Motor neuron (in vitro differentiated cells): ENCODE data around the gene PLCB1. TPM values are rescaled to one million over a fixed set of nuclear protein-coding genes. Genes with fewer than 3 reads are reported as not detected.
A peak's percentile ranks its signal among the peaks of the same experiment; 100 is the strongest.

Experiments used
- ATAC-seq, 8 experiments: fragments of 200-7000 bp; cut with Tn5 transposase; replicated peaks in 6 of 8; 2 replicates each; pipeline ENCODE4 v1.8.0; 2021; ENCODE audit warnings: mild to moderate bottlenecking in 8 of 8, moderate library complexity in 8 of 8
- H3K27ac ChIP-seq, 2 donors: fragments of 250-450 bp; sonication (Bioruptor Pico); 2 replicates each; pipeline ENCODE4 v1.9.0; 2021; ENCODE audit warnings: antibody characterized with exemption in 2 of 2, mild to moderate bottlenecking in 2 of 2, moderate library complexity in 1 of 2
- H3K4me1 ChIP-seq, 2 donors: fragments of 250-450 bp; sonication (Bioruptor Pico); replicated peaks in 1 of 2; 2 replicates each; pipeline ENCODE4 v1.6.1; 2021; ENCODE audit warnings: antibody characterized with exemption in 2 of 2, mild to moderate bottlenecking in 2 of 2, moderate library complexity in 1 of 2
- H3K4me3 ChIP-seq, 5 donors: fragments of 250-450 bp; sonication (Bioruptor Pico); 2 replicates each; pipeline ENCODE4 v1.9.0; 2021; ENCODE audit warnings: antibody characterized with exemption in 5 of 5, mild to moderate bottlenecking in 5 of 5, moderate library complexity in 4 of 5
- WGBS, 10 experiments: fragments of 450-650 bp; shearing (Covaris generic); methylation state at CpG; one replicate each; pipeline ENCODE4 v1.0.0; 2022; 5-methylcytosine and 5-hydroxymethylcytosine counted together
- in situ Hi-C, 9 experiments: fragments of 400-800 bp; cut with MboI; loops; one replicate each; pipeline ENCODE4 v1.15.0; 2021; ENCODE audit warnings: low sequenced_read_pairs in 9 of 9, low pct_unique_long_range_greater_than_20kb in 2 of 9; ENCODE audit not compliant: unreplicated experiment in 9 of 9
- total RNA-seq, 8 experiments: library from RNA; unstranded; fragments of 300-600 nt; gene quantifications; 2 replicates each; pipeline versions ENCODE4 v1.2.3 to v1.2.4, GENCODE V29; 2022

The PLCB1 gene
- total RNA-seq, 8 experiments from 2014 or later: 7.7 to 65.5 (median 36.2) TPM

DNA sequence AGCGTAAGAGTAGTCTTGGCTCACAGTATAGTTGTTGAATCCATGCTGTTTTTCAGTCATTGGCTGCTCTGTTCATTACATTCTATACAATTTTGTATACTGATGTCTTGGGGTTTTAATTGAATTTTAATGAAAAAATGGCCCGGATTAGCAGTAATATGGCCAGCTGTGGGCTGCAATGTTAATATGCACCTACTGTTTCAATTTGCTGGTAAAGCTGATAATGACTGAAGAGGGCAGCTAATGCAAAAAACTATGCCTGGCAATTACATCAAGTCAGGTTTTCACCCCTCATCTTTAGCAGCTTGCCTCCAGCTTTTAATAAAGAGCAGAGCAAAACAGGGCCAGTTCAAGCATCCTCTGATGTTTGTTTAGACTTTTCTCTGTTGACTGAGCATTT is 394.5 kb downstream of the PLCB1 start:
- 80 to 100% (median 95%) methylated on average over 1 to 2 of the region's 2 CpGs; no CpG with 5 or more reads in 3 of the 10 experiments for WGBS, 10 experiments
- in situ Hi-C loops: no loop called here
- Histone ChIP-seq H3K27ac (no peak overlapping the region), H3K4me1 (peaks cover 18 to 31% of the 10 kb centered on the region in 2 donors), H3K4me3 (no peak overlapping the region)
- ATAC-seq: no peak

DNA sequence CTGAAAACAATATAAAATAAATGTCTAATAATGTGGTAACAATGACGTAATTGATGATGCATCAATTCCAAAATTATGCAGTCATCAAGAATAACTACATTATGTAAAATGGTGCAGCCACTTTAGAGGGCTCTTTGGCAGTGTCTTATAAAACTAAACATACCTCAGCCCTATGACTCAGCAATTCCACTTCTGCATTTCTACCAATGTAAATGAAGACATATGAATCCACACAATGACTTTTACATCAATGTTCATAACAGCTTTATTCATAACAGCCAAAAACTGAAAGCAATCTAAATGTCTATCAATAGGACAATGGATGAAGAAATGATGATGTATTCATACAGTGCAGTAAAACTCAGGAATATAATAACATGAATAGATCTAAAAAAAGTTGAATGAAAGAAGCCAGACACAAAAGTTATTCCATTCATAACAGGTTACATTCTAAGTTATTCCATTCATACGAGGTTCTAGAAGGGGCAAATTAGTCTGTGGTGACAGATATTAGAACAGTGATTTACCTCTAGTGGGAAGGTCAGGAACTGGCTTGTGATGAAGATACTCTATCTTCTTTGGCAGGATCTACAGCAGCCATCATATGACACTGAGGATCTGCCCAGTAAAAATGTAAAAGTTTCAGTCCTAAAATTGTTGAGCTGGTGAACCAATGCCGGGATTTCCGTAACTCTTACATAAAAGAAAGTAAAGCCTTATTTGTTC is 396.1 kb downstream of the PLCB1 start:
- peak; percentile 37 to 98 (median 60) for ATAC-seq
- Histone ChIP-seq H3K4me3 (no peak overlapping the region), H3K4me1 (peaks cover 13 to 24% of the 10 kb centered on the region in 2 donors), H3K27ac (no peak overlapping the region)
- in situ Hi-C loops: no loop called here
- WGBS, 10 experiments: 13 to 90% (median 77%) methylated on average over 2 to 4 of the region's 4 CpGs

DNA sequence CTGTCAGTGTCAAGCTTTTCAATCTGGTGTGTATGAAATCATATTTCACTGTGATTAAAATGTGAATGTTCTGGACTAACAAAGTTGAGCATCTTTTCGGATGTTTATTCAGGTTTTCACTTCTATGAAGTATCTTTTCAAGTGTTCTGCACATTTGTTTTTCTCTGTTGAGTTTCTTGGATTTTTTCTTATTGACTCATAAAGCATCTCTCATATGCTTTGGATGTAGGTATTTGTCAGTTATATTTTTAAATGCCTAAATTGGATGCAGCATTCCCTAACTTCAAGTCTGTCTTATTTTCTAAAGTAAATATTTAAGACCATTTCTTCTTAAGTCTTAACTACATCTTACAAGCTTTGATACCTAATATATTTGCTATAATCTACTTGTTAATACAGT is 398.0 kb downstream of the PLCB1 start:
- no peak overlapping the region for H3K4me3 ChIP-seq
- 38 to 100% (median 95%) methylated on average over 1 of the region's 1 CpG for WGBS, 10 experiments
- no peak overlapping the region for H3K27ac ChIP-seq
- peaks cover 5 to 17% of the 10 kb centered on the region in 2 donors for H3K4me1 ChIP-seq
- in situ Hi-C loops: no loop called here
- no peak for ATAC-seq

DNA sequence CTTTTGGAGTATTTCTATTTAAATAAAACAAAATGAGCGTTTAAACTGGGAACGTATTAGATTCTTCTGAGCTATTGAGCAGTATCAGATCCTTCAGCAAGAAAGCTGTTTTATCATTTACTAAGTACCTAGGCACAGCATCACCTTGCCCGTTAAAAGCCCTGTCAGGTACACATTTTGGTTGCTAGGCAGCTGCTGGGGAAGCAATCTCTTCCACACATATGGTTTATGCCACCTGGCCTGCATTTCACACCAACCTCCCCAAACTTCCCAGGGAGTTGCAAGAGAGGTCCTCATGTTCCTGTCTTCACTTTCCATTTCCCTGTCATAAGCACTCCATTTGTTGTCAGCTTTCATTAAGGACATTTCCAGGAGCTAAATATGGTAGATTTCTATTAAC is 400.1 kb downstream of the PLCB1 start:
- Histone ChIP-seq H3K4me1 (peaks cover 0 to 9% of the 10 kb centered on the region in 2 donors), H3K27ac (no peak overlapping the region), H3K4me3 (no peak overlapping the region)
- ATAC-seq: no peak
- in situ Hi-C loops: no loop called here
- WGBS, 10 experiments: 67 to 100% (median 81%) methylated on average over 1 to 3 of the region's 3 CpGs

DNA sequence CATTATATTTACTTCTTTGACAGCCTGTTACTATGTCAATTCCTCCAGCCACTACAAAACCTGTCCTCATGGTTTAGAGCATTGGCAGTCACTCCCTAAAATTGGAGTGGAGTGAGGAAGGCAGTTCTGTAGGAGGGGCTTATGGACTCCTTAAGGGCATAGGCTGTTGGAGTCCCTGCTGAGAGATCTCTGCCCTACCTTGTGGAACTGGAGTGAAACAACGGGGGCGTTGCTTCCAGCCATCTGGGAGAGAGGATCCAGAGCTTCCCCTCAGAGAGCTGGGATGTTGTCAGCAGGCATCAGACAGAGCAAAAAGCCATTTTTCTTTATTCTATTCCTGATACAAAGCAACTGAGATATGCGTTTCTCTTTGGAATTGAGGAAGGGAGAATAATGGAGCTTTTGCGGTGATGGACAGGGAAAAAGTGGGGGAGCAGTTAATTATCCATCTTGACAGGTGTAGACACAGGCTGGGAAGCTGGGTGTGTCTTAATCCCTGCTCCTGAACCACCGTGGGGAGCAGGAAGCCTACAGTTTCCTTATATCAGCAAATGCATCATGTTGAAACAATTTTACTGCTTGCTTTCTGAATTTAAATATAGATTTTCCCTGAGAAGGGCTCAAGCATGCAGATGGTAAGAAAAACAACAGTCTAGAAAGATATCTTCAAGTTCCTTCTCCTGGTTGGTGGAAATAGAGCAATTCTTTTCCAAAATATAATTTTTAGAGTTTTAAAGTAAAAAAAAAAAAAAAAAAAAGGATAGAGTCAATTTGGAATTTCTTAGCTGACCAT is 402.5 kb downstream of the PLCB1 start:
- in situ Hi-C loops: no loop called here
- 15 to 100% (median 58%) methylated on average over 2 to 5 of the region's 5 CpGs; no CpG with 5 or more reads in 1 of the 10 experiments for WGBS, 10 experiments
- no peak overlapping the region for H3K4me3 ChIP-seq

DNA sequence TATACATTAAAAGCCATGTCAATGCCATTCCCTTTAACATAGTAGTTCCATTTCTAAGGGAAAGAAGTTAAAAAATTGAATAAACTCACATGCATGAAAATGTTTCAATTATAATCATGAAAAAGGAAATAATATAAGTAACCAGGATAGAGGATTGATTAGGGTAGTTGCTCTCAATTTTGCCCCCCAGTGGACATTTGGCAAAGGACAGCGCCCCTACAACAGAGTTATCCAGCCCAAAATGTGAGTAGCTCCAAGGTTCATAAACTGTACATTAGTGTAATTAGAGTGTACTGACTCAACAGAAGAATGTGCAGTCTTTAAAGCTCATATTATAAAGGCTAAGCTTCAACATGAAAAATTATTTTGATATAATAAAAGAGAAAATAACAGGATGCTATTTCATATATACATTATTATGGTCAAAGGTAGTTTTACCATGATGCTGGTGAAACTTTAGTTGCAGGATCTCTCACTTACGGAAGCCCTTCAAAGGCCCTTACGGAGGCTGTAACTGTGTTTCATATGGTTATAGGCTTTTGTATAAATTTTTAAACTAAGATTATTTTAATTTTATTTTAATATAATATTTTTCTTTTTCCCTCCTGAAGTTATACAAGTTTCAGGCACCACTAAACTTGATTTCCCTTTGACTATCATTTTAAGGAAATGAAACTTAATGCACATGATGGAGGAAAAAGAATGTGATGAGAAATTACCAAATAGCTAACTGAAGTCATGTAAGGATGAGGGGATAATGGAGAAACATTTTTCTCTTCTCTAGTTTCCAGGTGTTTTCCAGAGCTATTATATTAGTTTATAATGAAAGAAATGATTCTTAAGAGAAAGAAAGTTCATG is 403.6 kb downstream of the PLCB1 start:
- WGBS, 10 experiments: 71 to 100% (median 93%) methylated on average over 2 to 3 of the region's 3 CpGs; no CpG with 5 or more reads in 1 of the 10 experiments
- peak in 1 of 8 experiments; percentile 29 for ATAC-seq

More for the DNA sequence above, 402.5 kb downstream of the PLCB1 start:
- H3K4me1 ChIP-seq: peaks cover 0 to 9% of the 10 kb centered on the region in 2 donors
- no peak overlapping the region for H3K27ac ChIP-seq
- ATAC-seq: peak in 7 of 8 experiments; percentile 23 to 64 (median 38)

DNA sequence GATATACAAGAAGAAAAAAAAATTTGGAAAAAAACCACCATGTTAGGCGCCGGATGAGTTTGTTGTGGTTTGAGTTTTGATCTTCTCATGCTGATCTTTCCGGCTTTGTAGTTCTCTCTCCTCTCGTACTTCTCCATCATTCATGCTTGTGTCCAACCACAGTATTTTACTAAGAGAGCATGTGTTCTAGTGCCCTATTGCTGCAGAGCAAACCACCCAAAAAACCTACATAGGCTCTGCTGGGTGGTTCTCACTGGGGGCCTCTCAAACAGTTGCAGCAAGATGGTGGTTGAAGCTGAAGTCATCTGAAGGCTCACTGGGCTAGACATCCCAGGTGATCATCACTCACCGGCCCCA is 404.2 kb downstream of the PLCB1 start:
- Histone ChIP-seq H3K4me1 (peaks cover 0 to 4% of the 10 kb centered on the region in 2 donors), H3K27ac (no peak overlapping the region), H3K4me3 (no peak overlapping the region)
- in situ Hi-C loops: no loop called here
- 78 to 100% (median 94%) methylated on average over 2 to 5 of the region's 5 CpGs; no CpG with 5 or more reads in 1 of the 10 experiments for WGBS, 10 experiments
- ATAC-seq: no peak

More for the DNA sequence above, 403.6 kb downstream of the PLCB1 start:
- H3K27ac ChIP-seq: no peak overlapping the region
- H3K4me1 ChIP-seq: peaks cover 0 to 9% of the 10 kb centered on the region in 2 donors
- H3K4me3 ChIP-seq: no peak overlapping the region
- in situ Hi-C loops: no loop called here

DNA sequence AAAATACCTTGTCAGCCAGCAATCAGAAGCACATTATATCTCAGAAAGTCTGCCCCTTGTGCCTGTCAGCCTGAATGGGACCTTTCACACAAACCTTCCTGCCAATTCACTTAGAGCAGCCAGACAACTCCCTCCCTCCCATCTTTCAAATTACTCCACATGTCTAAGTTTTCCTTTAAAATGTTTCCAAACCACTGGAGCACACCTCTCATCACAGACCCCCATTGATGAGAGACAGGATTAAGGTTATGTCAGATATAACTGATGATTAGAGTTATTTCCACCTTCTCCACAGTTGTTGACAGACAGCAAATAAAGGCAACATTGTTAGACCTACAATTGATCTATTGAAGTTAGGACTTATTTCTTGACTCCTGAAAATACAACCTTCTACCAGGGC is 408.4 kb downstream of the PLCB1 start:
- Histone ChIP-seq H3K4me3 (no peak overlapping the region), H3K4me1 (no peaks in the 10 kb centered on the region), H3K27ac (no peak overlapping the region)
- in situ Hi-C loops: no loop called here
- no peak for ATAC-seq

DNA sequence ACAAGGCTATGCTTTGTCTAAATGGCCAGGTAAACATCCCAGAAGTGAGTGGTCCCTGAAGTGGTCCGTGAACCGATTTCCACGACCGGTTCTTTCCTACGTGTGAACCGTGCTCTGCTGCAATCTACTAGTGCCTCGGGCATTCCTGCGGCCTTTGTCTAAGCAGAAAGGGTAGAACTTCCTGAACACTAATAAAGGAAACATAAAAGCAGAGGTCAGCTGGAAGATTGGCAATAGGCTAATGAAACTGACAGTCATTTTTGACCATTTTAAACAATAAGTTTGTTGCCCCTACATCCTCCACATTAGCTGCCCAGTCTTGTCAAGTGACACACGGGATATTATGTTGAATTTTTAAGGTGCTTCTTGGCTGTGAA is 410.0 kb downstream of the PLCB1 start:
- no peak overlapping the region for H3K27ac ChIP-seq
- no peaks in the 10 kb centered on the region for H3K4me1 ChIP-seq
- ATAC-seq: no peak
- H3K4me3 ChIP-seq: no peak overlapping the region
- in situ Hi-C loops: no loop called here
- 82 to 100% (median 95%) methylated on average over 1 to 6 of the region's 9 CpGs; no CpG with 5 or more reads in 2 of the 10 experiments for WGBS, 10 experiments

DNA sequence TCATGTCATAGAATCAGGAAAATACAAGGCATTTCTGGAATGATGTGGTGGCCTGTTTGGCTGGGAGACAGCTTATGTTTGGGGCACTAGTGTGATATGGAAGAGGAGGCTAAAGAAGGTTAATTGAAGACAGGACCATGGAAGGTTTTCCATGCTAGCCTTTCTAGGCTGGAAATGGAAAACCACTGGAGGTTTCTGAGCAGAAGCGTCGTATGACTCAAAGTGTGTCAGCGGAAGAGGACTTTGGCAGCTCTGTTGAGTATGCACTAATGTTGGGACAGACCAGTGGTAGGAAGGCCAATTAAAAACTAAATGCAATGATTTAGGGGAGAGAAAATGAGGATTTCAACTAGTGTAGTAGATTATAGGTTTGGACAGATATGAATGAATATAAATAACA is 413.1 kb downstream of the PLCB1 start:
- in situ Hi-C loops: no loop called here
- peak in 1 of 8 experiments; percentile 22 for ATAC-seq
- Histone ChIP-seq H3K4me3 (no peak overlapping the region), H3K27ac (no peak overlapping the region), H3K4me1 (no peaks in the 10 kb centered on the region)
- WGBS, 10 experiments: 7 to 100% (median 100%) methylated on average over 1 to 3 of the region's 3 CpGs; no CpG with 5 or more reads in 1 of the 10 experiments

DNA sequence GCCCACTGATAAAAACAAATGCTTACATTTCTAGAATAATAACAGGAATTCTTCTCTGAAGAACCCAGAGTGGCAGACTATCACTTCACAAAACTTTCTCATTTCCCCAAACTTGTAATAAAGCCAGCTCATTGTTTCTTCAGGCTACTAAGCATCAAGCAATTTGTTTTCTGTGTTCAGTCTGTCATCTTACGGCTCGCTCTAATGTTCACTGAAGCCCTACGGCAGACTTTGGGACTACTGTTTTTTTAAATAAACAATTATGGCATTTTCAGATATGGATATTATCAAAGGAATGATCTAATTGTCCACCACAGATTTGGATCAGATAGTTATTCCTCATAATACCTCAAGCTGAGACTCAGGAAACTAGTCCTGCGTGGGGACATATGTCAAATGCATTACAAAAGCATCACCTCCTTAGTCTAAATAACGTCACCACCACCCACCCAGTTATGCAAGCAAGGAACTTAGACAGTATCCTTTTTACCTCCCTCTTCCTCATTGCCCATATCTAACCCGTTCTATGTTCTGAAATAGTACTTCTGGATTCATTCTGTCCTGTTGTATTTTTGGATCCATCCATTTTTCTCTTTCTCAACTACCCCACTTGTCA is 415.1 kb downstream of the PLCB1 start:
- Histone ChIP-seq H3K27ac (no peak overlapping the region), H3K4me3 (no peak overlapping the region), H3K4me1 (no peaks in the 10 kb centered on the region)
- WGBS, 10 experiments: 68 to 89% (median 77%) methylated on average over 1 to 6 of the region's 6 CpGs
- in situ Hi-C loops: no loop called here
- no peak for ATAC-seq

DNA sequence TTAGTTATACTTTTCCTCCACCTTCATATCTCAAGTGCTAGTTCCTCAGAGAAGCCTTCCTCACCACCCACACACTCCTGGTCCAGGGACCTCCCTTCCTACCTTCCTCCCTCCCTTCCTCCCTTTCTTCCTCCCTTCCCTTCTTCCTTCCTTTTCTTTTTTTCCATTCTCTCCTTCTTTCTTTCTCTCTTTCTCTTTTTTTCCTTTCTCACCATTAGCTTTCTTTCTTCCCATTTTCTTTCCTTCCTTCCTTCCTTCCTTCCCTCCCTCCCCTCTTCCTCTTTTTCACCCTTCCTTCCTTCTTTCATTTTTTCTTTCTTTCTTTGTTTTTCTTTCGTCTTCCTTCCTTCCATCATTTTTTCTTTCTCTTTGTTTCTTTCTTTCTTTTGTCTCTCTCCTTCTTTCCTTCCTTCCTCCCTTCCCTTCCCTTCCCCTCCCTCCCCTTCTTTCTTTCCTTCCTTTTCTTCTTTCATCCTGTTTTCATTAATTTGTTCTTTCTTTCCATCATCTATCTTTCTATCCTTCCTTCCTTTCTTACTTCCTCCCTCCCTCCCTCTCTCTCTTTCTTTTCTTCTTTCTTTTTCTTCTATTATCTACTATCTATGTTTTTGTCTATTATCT is 416.0 kb downstream of the PLCB1 start:
- in situ Hi-C loops: no loop called here
- Histone ChIP-seq H3K27ac (no peak overlapping the region), H3K4me3 (no peak overlapping the region), H3K4me1 (no peaks in the 10 kb centered on the region)
- ATAC-seq: no peak
- 42 to 100% (median 89%) methylated on average over 1 of the region's 1 CpG for WGBS, 10 experiments
